WERI-Rb-1 (cell line): Measurements from ENCODE around the gene HS2ST1.

Experiments used
- DNase-seq: peaks from one replicate; pipeline ENCODE4 v3.0.0-alpha.2; 2020
- H3K27ac ChIP-seq: fragments of 250-450 bp; sonication (Bioruptor Pico); 2 replicates; pipeline ENCODE4 v1.5.1; 2020; ENCODE audit warnings: mild to moderate bottlenecking, moderate library complexity
- H3K27me3 ChIP-seq: fragments of 250-450 bp; sonication (Bioruptor Pico); 2 replicates; pipeline ENCODE4 v1.5.1; 2021; ENCODE audit warnings: mild to moderate bottlenecking, low read depth, moderate library complexity; ENCODE audit not compliant: insufficient read depth, severe bottlenecking
- H3K36me3 ChIP-seq: fragments of 250-450 bp; sonication (Bioruptor Pico); 2 replicates; pipeline ENCODE4 v1.5.1; 2020; ENCODE audit warnings: mild to moderate bottlenecking, moderate library complexity
- H3K4me3 ChIP-seq: 2 replicates; pipeline ENCODE4 v1.5.1; 2011; ENCODE audit warnings: low read depth, mild to moderate bottlenecking, control low read depth, low read length
- H3K9me3 ChIP-seq: fragments of 250-450 bp; sonication (Bioruptor Pico); 2 replicates; pipeline ENCODE4 v1.5.1; 2021; ENCODE audit warnings: mild to moderate bottlenecking, moderate library complexity; ENCODE audit not compliant: severe bottlenecking
- TF ChIP-seq, protein P1 (sequence below): IDR thresholded peaks from 2 replicates; pipeline ENCODE4 v1.5.1; 2011; ENCODE audit warnings: low read depth, mild to moderate bottlenecking, control low read depth, inconsistent platforms, low read length

The HS2ST1 gene

DNA sequence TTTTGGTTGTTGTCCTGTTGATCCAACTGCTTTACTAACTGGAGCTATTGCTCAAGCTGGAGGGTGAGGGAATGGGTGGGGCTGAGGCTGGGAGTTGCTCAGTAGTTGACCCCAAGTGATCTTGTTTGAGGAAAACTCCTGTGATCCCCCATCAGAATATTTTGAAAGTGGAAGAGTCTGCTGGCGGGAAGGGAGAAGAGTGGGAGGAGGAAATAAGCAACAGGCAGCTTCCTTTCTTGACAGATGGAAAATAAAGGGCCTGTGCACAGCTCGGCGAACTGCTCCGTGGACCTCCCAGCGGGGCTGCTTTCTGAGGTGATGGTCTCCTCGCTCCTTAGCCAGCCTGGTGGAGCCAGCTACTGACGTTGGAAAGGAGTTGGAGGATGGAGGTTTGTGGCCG lies 215.2 kb downstream of the HS2ST1 start:
- H3K27me3 ChIP-seq = no peaks in the 10 kb centered on the region
- DNase-seq = no peak

DNA sequence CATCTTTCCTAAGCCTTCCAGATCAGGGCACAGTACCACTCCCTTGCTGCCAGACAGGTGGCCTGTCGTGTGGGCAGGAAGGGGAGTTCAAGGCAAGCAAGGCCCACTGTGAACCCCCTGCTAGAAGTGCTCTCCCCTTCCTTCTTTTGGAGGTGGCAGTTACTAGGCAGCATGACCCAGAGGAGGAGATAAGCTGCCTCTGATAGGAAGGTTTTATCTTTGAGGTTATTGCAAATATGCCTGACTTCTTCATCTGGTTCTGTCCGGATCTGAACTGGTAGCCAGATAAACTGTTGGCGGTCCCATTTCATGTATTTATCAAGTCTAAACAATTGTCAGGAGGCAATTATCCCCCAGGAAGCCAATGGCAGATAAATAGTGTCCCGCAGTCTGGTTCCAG lies 216.0 kb downstream of the HS2ST1 start:
- DNase-seq = no peak
- TF ChIP-seq, protein P1, sequence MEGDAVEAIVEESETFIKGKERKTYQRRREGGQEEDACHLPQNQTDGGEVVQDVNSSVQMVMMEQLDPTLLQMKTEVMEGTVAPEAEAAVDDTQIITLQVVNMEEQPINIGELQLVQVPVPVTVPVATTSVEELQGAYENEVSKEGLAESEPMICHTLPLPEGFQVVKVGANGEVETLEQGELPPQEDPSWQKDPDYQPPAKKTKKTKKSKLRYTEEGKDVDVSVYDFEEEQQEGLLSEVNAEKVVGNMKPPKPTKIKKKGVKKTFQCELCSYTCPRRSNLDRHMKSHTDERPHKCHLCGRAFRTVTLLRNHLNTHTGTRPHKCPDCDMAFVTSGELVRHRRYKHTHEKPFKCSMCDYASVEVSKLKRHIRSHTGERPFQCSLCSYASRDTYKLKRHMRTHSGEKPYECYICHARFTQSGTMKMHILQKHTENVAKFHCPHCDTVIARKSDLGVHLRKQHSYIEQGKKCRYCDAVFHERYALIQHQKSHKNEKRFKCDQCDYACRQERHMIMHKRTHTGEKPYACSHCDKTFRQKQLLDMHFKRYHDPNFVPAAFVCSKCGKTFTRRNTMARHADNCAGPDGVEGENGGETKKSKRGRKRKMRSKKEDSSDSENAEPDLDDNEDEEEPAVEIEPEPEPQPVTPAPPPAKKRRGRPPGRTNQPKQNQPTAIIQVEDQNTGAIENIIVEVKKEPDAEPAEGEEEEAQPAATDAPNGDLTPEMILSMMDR = no peak
- Histone ChIP-seq H3K36me3 (no peaks in the 10 kb centered on the region), H3K27ac (no peak overlapping the region), H3K9me3 (no peaks in the 10 kb centered on the region), H3K4me3 (no peak overlapping the region), H3K27me3 (no peaks in the 10 kb centered on the region)

More for the DNA sequence above, 215.2 kb downstream of the HS2ST1 start:
- Histone ChIP-seq H3K4me3 (no peak overlapping the region), H3K27ac (no peak overlapping the region), H3K9me3 (no peaks in the 10 kb centered on the region), H3K36me3 (no peaks in the 10 kb centered on the region)
- TF ChIP-seq, protein P1 = no peak

DNA sequence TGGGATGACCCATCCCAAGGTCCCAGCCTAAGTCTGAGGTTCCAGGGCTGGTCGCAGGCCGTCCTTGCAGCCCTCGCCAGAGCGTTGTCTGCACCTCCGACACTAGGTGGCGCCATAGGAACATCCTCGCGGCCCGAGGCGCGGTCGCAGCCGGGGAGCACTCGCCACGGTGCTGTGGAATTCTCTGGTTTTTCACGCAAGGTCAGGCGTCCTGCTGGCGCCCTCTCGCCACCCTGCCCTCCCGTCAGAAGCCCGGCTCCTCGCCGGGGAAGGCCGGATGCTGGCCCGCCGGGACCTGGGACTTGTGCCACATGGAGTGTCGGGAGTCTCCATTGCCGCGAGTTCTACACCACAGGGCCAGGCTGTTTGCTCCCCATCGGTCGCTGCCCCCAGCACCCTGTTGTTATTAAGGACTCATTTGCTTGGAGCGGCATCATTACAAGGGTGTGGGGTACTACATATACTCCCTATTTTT lies 217.4 kb downstream of the HS2ST1 start:
- Histone ChIP-seq H3K27me3 (no peaks in the 10 kb centered on the region), H3K36me3 (no peaks in the 10 kb centered on the region), H3K9me3 (no peaks in the 10 kb centered on the region), H3K27ac (no peak overlapping the region), H3K4me3 (peak overlapping the region; percentile 28)
- TF ChIP-seq, protein P1 = peak; percentile 94
- DNase-seq = peak; percentile 74

DNA sequence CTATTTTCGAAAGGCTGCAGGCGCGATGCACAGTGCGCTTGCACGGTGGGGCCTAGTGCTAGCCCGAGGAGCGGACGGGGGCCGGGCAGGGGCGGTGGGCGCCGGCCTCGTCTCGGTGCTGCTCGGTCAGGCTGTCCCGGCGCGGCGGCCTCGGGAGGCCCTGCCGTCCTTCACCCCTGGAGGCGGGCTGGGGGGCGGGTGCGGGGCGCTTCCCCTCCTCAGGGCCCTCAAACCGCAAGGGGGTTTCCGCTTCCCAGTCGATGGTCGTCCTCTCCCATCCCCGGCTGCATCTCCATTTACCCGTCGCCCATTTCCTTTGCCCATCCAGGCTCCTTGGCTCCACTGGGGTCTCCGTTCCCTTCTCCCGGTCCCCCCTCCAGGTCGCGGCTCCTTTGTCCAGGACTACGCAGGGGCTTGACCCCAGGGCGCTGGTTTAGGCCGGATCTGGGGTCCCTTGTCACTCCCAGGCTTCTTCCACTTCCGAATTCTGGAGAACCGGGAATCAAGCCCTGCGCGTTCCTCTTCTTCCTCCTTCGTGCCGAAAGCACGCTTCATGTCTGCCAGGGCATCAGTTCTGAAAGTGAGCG lies 217.9 kb downstream of the HS2ST1 start:
- TF ChIP-seq, protein P1 = no peak
- Histone ChIP-seq H3K4me3 (no peak overlapping the region), H3K27me3 (no peaks in the 10 kb centered on the region), H3K9me3 (no peaks in the 10 kb centered on the region), H3K27ac (no peak overlapping the region), H3K36me3 (no peaks in the 10 kb centered on the region)
- no peak for DNase-seq

DNA sequence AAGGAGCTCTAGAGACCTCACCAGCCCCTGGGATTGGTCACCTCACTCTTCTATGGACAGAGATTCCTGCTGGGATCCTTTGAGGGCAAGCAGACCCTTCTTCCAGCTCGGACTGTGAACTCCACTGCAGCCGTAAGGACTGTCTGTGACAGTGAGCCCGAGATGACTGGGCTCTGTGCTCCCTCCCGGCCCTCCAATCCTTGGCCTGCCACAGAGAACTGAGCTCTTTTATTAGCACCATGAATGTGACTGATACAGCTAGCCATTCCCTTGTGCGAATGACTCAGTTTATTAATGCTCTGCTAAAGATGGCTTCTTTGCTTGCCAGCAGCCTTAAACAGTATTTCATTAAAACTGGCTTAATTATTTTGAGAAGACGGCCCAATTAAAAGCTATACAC lies 219.6 kb downstream of the HS2ST1 start:
- Histone ChIP-seq H3K27me3 (no peaks in the 10 kb centered on the region), H3K36me3 (no peaks in the 10 kb centered on the region), H3K4me3 (no peak overlapping the region), H3K27ac (no peak overlapping the region), H3K9me3 (no peaks in the 10 kb centered on the region)
- no peak for DNase-seq
- TF ChIP-seq, protein P1 = no peak
